ENCODE results near the gene DGKQ.

Gene DGKQ

GRCh38 chr4:989722-990471 lies 16.5 kb upstream of the DGKQ start:
- Histone ChIP-seq H3K9ac (ENCODE audit: low read depth, low read length) (no peak overlapping the region), H3K4me3 (ENCODE audit: low read length) (no peak overlapping the region), H3K27me3 (ENCODE audit: insufficient read depth, low read length) (peaks cover 34% of the 10 kb centered on the region), H3K36me3 (ENCODE audit: insufficient read depth, low read depth, low read length) (no peaks in the 10 kb centered on the region), H3K4me1 (ENCODE audit: insufficient read depth, low read length) (peaks cover 4% of the 10 kb centered on the region; the same call in 1 of the 2 replicates), H3K27ac (ENCODE audit: low read length) (no peak overlapping the region), H3K9me3 (ENCODE audit: insufficient read depth, low read depth, low read length) (no peaks in the 10 kb centered on the region)

DNA sequence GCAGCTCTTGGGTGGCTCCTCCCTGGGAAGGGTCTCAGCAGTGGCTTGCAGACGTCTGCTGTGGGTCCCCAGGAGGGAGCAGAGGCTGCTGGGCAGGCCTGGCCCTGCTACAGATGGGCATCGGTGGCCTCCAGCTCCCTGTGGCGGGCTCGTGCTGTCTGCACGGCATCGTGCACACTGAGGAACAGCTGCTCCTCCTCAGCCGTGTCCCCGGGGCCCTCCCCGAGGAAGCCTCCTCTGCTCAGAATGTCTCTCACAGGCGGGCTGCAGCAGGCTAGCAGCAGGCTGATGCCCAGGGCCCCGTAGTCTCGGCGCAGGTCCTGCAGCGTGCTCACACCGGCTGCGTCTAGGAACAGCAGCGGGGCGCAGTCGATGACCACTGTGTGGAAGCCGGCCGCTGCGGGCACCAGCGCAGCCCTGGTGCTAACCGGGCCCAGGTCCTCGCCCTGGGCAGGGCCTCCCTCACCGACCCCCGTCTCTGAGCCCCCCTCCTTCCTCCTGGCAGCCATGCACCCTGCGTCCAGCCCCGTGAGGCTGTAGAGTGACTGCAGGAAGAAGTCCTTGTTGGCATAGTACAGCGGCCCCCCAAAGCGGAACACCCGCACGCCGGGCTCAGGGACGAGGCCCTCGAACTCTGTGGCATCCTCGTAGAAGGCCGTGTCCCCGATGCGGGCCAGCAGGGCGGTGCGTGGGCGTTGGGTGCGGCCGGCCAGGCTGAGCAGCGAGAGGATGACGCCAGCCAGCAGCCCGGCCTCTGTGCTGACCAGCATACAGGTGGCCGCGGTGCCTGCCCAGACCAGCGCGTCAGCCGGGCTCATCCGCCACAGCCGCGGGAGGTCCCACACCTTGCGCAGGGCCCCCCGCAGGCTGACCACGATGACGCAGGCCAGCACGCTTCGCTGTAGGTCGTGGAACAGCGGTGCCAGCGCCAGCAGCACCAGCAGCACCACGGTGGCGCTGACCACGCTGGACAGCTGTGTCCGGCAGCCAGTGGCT lies 15.7 kb upstream of the DGKQ start:
- H3K9me3 ChIP-seq (ENCODE audit: insufficient read depth, low read depth, low read length) = no peaks in the 10 kb centered on the region
- peaks cover 6% of the 10 kb centered on the region; the same call in 1 of the 2 replicates for H3K4me1 ChIP-seq (ENCODE audit: insufficient read depth, low read length)
- H3K4me3 ChIP-seq (ENCODE audit: low read length) = no peak overlapping the region
- H3K27ac ChIP-seq (ENCODE audit: low read length) = no peak overlapping the region
- peaks cover 42% of the 10 kb centered on the region for H3K27me3 ChIP-seq (ENCODE audit: insufficient read depth, low read length)
- no peak overlapping the region for H3K9ac ChIP-seq (ENCODE audit: low read depth, low read length)
- no peaks in the 10 kb centered on the region for H3K36me3 ChIP-seq (ENCODE audit: insufficient read depth, low read depth, low read length)

DNA sequence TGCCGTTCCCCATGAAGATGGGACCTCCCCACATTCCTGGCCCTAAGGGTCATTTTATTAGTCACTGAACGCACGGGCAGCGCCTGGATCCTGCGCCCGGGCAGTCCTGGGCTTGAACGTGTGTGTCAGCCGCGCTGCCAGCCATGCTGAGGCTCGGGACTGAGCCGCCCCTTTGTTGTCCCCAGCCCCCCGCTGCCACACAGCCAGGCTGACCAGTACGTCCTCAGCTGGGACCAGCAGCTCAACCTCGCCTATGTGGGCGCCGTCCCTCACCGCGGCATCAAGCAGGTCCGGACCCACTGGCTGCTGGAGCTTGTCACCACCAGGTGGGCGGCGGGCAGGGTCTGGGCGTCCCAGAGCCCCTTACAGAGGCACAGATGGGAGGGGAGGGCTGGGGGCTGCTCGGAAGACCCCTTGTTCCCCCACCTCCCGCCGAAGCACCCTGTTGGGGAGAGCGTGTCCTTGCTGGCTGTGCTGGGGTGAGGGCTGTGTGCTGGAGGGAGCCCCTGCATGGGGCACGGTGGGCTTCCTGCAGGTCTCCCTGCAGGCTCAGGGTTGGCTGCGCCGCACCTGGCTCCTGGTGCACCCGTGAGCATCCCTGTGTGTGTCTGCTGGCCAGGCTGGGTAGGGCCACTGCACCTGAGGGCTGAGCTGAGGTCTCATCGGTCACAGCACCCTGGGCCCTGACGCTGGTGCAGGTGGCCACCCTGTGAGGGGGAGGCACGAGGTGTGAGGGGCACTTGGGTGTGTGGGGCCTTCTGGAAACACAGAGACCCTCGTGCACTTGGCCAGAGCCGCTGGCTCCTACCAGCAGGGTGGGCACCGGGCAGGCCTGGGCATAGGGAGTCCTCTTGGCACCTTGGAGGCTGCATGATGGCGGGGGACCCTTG lies 14.5 kb upstream of the DGKQ start:
- Histone ChIP-seq H3K36me3 (ENCODE audit: insufficient read depth, low read depth, low read length) (no peaks in the 10 kb centered on the region), H3K27me3 (ENCODE audit: insufficient read depth, low read length) (peaks cover 48% of the 10 kb centered on the region), H3K9me3 (ENCODE audit: insufficient read depth, low read depth, low read length) (no peaks in the 10 kb centered on the region), H3K27ac (ENCODE audit: low read length) (no peak overlapping the region), H3K4me3 (ENCODE audit: low read length) (no peak overlapping the region), H3K4me1 (ENCODE audit: insufficient read depth, low read length) (peaks cover 6% of the 10 kb centered on the region; the same call in 1 of the 2 replicates), H3K9ac (ENCODE audit: low read depth, low read length) (no peak overlapping the region)

- H3K9me3 ChIP-seq (ENCODE audit: insufficient read depth, low read depth, low read length) = no peaks in the 10 kb centered on the region
- no peak within 1 kb of the TSS for H3K27ac ChIP-seq (ENCODE audit: low read length)
- H3K9ac ChIP-seq (ENCODE audit: low read depth, low read length) = peak within 1 kb of the TSS; percentile 23; the same call in 1 of the 2 replicates
- peak within 1 kb of the TSS; percentile 74 for H3K4me3 ChIP-seq (ENCODE audit: low read length)
- peaks cover 6% of the 10 kb centered on the region; the same call in 1 of the 2 replicates for H3K4me1 ChIP-seq (ENCODE audit: insufficient read depth, low read length)
- H3K36me3 ChIP-seq (ENCODE audit: insufficient read depth, low read depth, low read length) = no peaks in the 10 kb centered on the region
- H3K27me3 ChIP-seq (ENCODE audit: insufficient read depth, low read length) = peaks cover 48% of the 10 kb centered on the region
Observed at GRCh38 chr4:986879-987623, 13.7 kb upstream of the DGKQ start, which contains the start of gene IDUA. Gene IDUA (plus strand): TSS chr4:987044. CDS start chr4:987085, 41 bp downstream.

DNA sequence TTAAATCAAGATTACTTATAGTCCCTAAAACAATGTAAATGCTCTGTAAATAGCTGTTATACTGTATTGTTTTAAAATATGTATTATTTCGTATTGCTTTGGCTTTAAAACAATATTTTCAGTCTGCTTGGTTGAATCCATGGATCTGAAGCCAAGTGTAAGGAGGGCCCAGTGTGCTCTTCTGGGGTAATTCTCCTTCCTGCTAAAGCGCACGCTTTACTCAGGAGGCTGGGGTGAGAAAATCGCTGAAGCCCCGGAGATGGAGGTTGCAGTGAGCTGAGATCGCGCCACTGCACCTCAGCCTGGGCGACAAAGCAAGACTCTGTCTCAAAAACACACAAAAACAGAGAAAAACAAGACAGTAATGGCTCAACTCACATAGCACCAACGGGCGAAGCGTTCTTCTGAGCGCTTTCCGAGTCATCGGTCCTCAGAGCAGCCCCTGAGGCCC lies 13.1 kb upstream of the DGKQ start:
- Histone ChIP-seq H3K27me3 (ENCODE audit: insufficient read depth, low read length) (peaks cover 48% of the 10 kb centered on the region), H3K27ac (ENCODE audit: low read length) (no peak overlapping the region), H3K9me3 (ENCODE audit: insufficient read depth, low read depth, low read length) (no peaks in the 10 kb centered on the region), H3K9ac (ENCODE audit: low read depth, low read length) (peak overlapping the region; percentile 23; the same call in 1 of the 2 replicates), H3K36me3 (ENCODE audit: insufficient read depth, low read depth, low read length) (no peaks in the 10 kb centered on the region), H3K4me3 (ENCODE audit: low read length) (peak overlapping the region; percentile 74), H3K4me1 (ENCODE audit: insufficient read depth, low read length) (peaks cover 6% of the 10 kb centered on the region; the same call in 1 of the 2 replicates)

- H3K4me1 ChIP-seq (ENCODE audit: insufficient read depth, low read length) = peaks cover 6% of the 10 kb centered on the region; the same call in 1 of the 2 replicates
- no peak overlapping the region for H3K27ac ChIP-seq (ENCODE audit: low read length)
- H3K36me3 ChIP-seq (ENCODE audit: insufficient read depth, low read depth, low read length) = no peaks in the 10 kb centered on the region
- peak overlapping the region; percentile 59; the same call in 1 of the 2 replicates for H3K4me3 ChIP-seq (ENCODE audit: low read length)
- H3K27me3 ChIP-seq (ENCODE audit: insufficient read depth, low read length) = peaks cover 48% of the 10 kb centered on the region
- no peak overlapping the region for H3K9ac ChIP-seq (ENCODE audit: low read depth, low read length)
- no peaks in the 10 kb centered on the region for H3K9me3 ChIP-seq (ENCODE audit: insufficient read depth, low read depth, low read length)
Observed at GRCh38 chr4:985123-985830, 11.9 kb upstream of the DGKQ start.

DNA sequence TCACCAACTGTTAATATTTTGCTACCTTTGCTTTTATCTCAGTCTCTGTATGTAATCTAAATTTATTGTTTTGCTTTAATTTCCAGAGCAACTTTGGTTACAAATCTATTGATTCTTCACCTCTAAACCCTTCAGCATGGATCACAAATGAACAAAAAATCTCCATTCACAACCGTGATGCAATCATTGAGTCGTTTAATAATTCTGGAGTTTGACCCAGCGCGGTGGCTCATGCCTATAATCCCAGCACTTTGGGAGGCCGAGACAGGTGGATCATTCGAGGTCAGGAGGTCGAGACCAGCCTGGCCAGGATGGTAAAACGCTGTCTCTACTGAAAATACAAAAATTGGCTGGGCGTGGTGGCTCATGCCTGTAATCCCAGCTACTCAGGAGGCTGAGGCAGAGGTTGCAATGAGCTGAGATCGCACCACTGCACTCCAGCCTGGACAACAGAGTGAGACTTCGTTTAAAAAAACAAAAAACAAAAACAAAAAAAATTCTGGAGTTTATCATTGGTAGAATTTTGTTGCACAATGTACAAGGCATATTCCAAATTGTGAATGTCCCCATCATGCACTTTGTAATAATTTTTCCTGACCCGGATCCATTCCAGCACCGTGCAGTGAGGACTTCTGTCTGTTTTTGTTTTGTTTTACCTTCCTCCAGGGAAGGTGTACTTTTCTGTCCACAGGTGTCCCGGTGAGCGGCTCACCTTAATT lies 11.1 kb upstream of the DGKQ start:
- H3K4me3 ChIP-seq (ENCODE audit: low read length) = peak overlapping the region; percentile 59; the same call in 1 of the 2 replicates
- H3K9me3 ChIP-seq (ENCODE audit: insufficient read depth, low read depth, low read length) = no peaks in the 10 kb centered on the region
- no peak overlapping the region for H3K9ac ChIP-seq (ENCODE audit: low read depth, low read length)
- no peak overlapping the region for H3K27ac ChIP-seq (ENCODE audit: low read length)
- H3K36me3 ChIP-seq (ENCODE audit: insufficient read depth, low read depth, low read length) = no peaks in the 10 kb centered on the region
- H3K4me1 ChIP-seq (ENCODE audit: insufficient read depth, low read length) = peaks cover 6% of the 10 kb centered on the region; the same call in 1 of the 2 replicates
- H3K27me3 ChIP-seq (ENCODE audit: insufficient read depth, low read length) = peaks cover 48% of the 10 kb centered on the region

GRCh38 chr4:982814-983213 lies 9.4 kb upstream of the DGKQ start:
- H3K9me3 ChIP-seq (ENCODE audit: insufficient read depth, low read depth, low read length) = no peaks in the 10 kb centered on the region
- H3K36me3 ChIP-seq (ENCODE audit: insufficient read depth, low read depth, low read length) = no peaks in the 10 kb centered on the region
- peaks cover 6% of the 10 kb centered on the region; the same call in 1 of the 2 replicates for H3K4me1 ChIP-seq (ENCODE audit: insufficient read depth, low read length)
- no peak overlapping the region for H3K27ac ChIP-seq (ENCODE audit: low read length)
- H3K9ac ChIP-seq (ENCODE audit: low read depth, low read length) = no peak overlapping the region
- H3K4me3 ChIP-seq (ENCODE audit: low read length) = no peak overlapping the region
- peaks cover 43% of the 10 kb centered on the region for H3K27me3 ChIP-seq (ENCODE audit: insufficient read depth, low read length)

DNA sequence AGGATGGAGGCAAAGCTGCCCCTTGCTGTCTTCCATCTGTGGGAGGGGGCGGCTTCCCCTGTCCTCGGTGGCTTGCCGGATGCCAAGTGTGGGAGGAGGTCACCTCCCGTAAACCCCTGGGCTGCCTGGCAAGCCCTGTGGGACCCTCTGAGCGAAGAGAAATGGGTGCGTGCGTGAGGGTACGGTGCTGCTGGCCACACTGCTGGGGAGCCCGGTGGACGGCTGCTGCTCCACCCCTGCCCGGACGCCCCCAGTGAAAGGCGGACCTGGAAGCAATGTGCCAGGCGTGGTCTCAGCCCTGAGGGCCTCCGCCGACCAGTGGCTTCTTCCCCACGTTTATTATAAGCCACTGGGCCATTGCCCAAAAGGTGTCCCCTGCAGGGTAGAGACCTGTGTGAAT lies 8.9 kb upstream of the DGKQ start:
- H3K36me3 ChIP-seq (ENCODE audit: insufficient read depth, low read depth, low read length) = no peaks in the 10 kb centered on the region

More for the DNA sequence above, 8.9 kb upstream of the DGKQ start:
- H3K9ac ChIP-seq (ENCODE audit: low read depth, low read length) = no peak overlapping the region
- no peak overlapping the region for H3K4me3 ChIP-seq (ENCODE audit: low read length)
- H3K27me3 ChIP-seq (ENCODE audit: insufficient read depth, low read length) = peaks cover 38% of the 10 kb centered on the region
- no peak overlapping the region for H3K27ac ChIP-seq (ENCODE audit: low read length)
- H3K9me3 ChIP-seq (ENCODE audit: insufficient read depth, low read depth, low read length) = no peaks in the 10 kb centered on the region
- H3K4me1 ChIP-seq (ENCODE audit: insufficient read depth, low read length) = peaks cover 6% of the 10 kb centered on the region; the same call in 1 of the 2 replicates

Data from iPS-20b (cell line).